Neutrophil (primary cell): ENCODE measurements around the gene PLCB3.
A peak's percentile ranks its signal among the peaks of the same experiment; 100 is the strongest.

Source experiments
- H3K27ac ChIP-seq: fragments of 200-600 bp; sonication (generic); 2 replicates; pipeline ENCODE4 v1.5.1; 2016; ENCODE audit warnings: mild to moderate bottlenecking, moderate library complexity
- H3K27me3 ChIP-seq: fragments of 200-600 bp; sonication (generic); 2 replicates; pipeline ENCODE4 v1.6.0; 2016; ENCODE audit warnings: mild to moderate bottlenecking
- H3K36me3 ChIP-seq: fragments of 200-600 bp; sonication (generic); 2 replicates; pipeline ENCODE4 v1.5.1; 2017
- H3K4me1 ChIP-seq, 2 experiments: fragments of 200-600 bp in 1 of 2; sonication (generic) in 1 of 2; 1 replicate in 1 of 2; 2 replicates in 1 of 2; pipeline versions ENCODE4 v1.5.1 to v1.6.1; 2013 to 2016; ENCODE audit warnings: low read depth in 1 of 2, low read length in 1 of 2, mild to moderate bottlenecking in 1 of 2, moderate library complexity in 1 of 2; ENCODE audit not compliant: control insufficient read depth in 1 of 2, insufficient read depth in 1 of 2
- H3K4me3 ChIP-seq, 2 experiments: fragments of 200-600 bp in 1 of 2; sonication (generic) in 1 of 2; 1 replicate in 1 of 2; 2 replicates in 1 of 2; pipeline ENCODE4 v1.5.1; 2013 to 2016; ENCODE audit warnings: low read depth in 1 of 2, low read length in 1 of 2, mild to moderate bottlenecking in 1 of 2, moderate library complexity in 1 of 2
- H3K9me3 ChIP-seq: fragments of 200-600 bp; sonication (generic); 2 replicates; pipeline ENCODE4 v1.5.1; 2016
- CTCF ChIP-seq: fragments of 200-600 bp; sonication (generic); IDR thresholded peaks from 2 replicates; pipeline ENCODE4 v1.5.1; 2016; ENCODE audit warnings: antibody characterized with exemption

PLCB3 gene

GRCh38 chr11:64234647-64235379, 16.5 kb upstream of the PLCB3 start:
- no peak for TF ChIP-seq CTCF
- H3K27me3 ChIP-seq: peaks cover 24% of the 10 kb centered on the region
- H3K27ac ChIP-seq: peak overlapping the region; percentile 40
- no peaks in the 10 kb centered on the region for H3K36me3 ChIP-seq
- H3K4me3 ChIP-seq: peak overlapping the region; percentile 55 to 71
- peaks cover 65 to 71% of the 10 kb centered on the region in 2 experiments for H3K4me1 ChIP-seq
- no peaks in the 10 kb centered on the region for H3K9me3 ChIP-seq

GRCh38 chr11:64235437-64236161, 15.7 kb upstream of the PLCB3 start:
- no peak overlapping the region for H3K27ac ChIP-seq
- H3K4me3 ChIP-seq: peak overlapping the region; percentile 55 to 71
- no peak for TF ChIP-seq CTCF
- H3K9me3 ChIP-seq: no peaks in the 10 kb centered on the region
- H3K4me1 ChIP-seq: peaks cover 70 to 71% of the 10 kb centered on the region in 2 experiments
- H3K36me3 ChIP-seq: no peaks in the 10 kb centered on the region
- H3K27me3 ChIP-seq: peaks cover 24% of the 10 kb centered on the region

GRCh38 chr11:64237484-64237951, 13.8 kb upstream of the PLCB3 start:
- no peak for TF ChIP-seq CTCF
- peak overlapping the region; percentile 96 for H3K27ac ChIP-seq

GRCh38 chr11:64238076-64238475, 13.3 kb upstream of the PLCB3 start:
- Histone ChIP-seq H3K4me1 (peaks cover 67 to 74% of the 10 kb centered on the region in 2 experiments), H3K36me3 (no peaks in the 10 kb centered on the region), H3K9me3 (no peaks in the 10 kb centered on the region), H3K27ac (peak overlapping the region; percentile 96), H3K4me3 (peak overlapping the region in 1 of 2 experiments; percentile 1), H3K27me3 (peaks cover 24% of the 10 kb centered on the region)
- TF ChIP-seq CTCF: no peak

More at GRCh38 chr11:64237484-64237951, 13.8 kb upstream of the PLCB3 start:
- Histone ChIP-seq H3K27me3 (peaks cover 24% of the 10 kb centered on the region), H3K36me3 (no peaks in the 10 kb centered on the region), H3K4me3 (no peak overlapping the region), H3K9me3 (no peaks in the 10 kb centered on the region), H3K4me1 (peaks cover 62 to 71% of the 10 kb centered on the region in 2 experiments)

- H3K9me3 ChIP-seq: no peaks in the 10 kb centered on the region
- peaks cover 15% of the 10 kb centered on the region for H3K27me3 ChIP-seq
- peaks cover 63 to 68% of the 10 kb centered on the region in 2 experiments for H3K4me1 ChIP-seq
- H3K36me3 ChIP-seq: no peaks in the 10 kb centered on the region
- peak overlapping the region in 1 of 2 experiments; percentile 95 for H3K4me3 ChIP-seq
- TF ChIP-seq CTCF: no peak
- H3K27ac ChIP-seq: peak overlapping the region; percentile 96
These were observed 12.3 kb upstream of the PLCB3 start for GRCh38 chr11:64238999-64239398.
